HG03521 (cell line): ENCODE measurements around the gene CDCP1.
"Not testable (repeated sequence)": the region's sequence is repeated elsewhere in the genome, so short reads cannot be mapped to it uniquely, and the experiment has no call there.

Experiments
- ATAC-seq: cut with Tn5 transposase; IDR thresholded peaks from one replicate; pipeline ENCODE4 v1.9.1; 2021; ENCODE audit warnings: mild to moderate bottlenecking, moderate library complexity; ENCODE audit not compliant: unreplicated experiment

The CDCP1 gene

DNA sequence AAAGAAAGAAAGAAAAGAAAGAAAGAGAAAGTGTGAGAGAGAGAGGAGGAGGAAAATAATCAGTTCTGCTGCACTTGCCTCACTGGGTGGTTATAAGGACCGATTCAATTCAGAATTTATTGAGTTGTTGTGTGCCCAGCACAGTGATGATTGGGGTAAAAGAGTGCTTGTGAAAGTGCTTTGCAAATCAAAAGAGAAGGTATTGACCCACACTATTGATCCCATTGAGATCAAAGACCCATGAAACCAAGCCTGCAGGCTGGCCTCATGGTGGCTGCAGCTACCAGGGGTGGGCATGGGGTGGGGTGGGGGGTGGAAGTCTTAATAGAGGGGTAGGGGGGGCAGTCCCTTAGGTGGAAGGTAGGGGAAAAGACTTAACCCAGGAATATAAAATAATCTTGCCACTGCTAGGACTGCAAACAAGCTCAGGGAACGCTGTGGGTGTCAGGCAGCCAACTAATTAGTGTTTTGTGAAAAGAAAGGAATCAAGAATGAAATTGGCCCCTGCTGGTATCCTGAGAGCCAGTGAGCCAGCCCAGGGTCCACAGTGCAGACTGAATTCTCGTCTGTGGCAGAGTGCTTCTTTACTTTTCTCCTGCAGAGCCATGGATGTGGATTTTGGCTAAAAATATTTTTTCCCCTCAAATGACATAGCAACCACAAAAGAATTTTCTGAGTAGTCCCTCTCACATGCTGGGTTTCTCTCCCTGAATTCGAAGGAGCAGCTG, 85.8 kb downstream of the CDCP1 start:
- ATAC-seq: no peak

DNA sequence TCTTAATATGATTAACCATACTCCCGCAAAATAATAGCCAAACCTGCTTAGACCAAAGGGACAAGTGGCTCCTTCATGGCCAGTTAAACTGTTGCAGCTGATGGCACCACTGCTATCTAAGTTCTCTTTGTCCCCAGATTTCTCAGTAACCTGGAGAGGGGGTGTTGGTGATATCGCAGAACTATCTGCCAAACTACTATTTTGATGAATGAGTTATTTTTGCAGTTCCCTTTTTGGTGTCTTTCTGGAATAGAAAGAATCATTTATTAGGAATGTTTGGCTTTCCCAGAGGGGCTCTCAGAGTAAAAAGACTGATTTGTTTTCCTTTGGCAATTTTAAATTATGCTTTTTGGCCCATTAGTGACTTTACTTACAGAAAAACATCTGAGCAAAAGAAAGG, 87.0 kb downstream of the CDCP1 start:
- ATAC-seq: no peak

DNA sequence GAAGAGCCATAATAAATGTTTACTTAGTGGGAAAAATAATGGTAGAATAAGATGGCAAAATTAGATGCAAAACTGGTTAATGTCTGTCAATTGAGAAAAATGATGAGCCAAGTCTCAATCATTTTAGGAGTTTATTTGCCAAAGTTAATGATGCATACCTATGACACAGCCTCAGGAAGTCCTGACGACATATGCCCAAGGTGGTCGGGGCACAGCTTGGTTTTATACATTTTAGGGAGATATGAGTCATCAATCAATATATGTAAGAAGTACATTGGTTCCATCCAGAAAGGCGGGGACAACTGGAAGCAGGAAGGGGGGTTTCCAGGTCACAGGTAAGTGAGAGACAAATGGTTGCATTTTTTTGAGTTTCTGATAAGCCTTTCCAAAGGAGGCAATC, 88.6 kb downstream of the CDCP1 start:
- no peak for ATAC-seq

DNA sequence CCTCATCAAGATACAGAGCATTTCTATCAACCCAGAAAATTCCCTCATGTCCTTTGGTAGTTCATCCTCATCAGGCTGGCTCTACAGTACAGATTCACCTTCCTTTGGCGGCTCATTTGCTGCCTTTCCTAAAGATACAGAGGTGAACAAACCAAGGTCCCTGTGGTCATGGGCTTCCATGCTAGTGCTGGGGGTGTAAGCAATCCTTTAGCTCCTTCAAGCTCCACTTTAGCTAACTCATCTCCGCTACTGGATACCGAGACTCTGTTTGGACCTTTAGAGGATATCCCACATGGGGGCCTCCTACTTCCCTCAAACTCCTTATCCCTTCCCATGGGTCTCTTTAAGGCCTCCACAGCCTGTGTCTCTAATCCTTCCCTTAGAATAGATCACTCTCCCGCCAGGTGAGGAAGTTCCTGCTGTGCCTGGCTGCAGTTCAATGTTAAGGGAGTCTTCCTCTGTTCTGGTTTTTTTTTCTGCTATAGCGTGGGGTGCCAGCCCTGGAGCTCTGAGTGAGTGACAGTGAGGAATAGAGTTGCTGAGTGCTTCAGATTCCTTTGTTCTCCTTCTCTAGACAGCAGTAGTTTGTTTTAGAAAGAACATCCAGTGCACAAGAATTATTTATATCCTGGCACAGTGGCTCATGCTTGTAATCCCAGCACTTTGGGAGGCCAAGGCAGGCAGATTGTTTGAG, 89.4 kb downstream of the CDCP1 start:
- ATAC-seq: no peak

DNA sequence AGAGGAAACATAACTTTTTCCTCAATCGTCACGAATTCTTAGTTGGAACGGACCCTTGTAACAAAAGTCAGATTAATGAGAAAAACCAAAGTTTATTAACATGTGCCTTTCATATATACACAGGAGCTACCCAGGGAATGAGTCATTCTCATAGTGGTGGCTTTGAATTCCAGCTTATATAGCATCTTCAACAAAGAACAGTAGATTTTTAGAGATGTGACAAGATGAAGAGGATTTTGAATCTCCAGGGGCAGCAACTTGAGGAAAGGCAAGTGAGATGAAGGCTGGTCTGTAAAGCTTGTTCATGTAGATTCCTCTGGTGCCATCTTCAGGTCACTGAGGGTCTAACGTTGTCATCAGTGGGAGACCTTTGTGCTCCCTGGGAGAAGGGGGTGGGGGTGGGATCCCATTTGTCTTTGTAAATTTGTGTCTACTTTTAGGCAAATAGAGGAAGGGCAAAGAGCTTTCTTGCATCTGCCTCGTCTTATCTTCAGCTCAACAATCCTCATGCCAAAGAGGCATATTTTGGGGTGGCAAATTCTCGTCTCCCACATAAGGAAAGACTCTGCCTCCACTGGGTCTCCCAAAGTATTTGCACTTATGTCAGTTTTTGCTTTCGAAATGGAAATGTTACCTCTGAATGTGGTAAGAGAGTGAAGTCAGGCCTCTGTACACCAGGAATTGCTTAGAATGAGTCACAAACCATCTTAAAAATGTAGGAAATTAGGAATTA, 90.6 kb downstream of the CDCP1 start:
- no peak for ATAC-seq

DNA sequence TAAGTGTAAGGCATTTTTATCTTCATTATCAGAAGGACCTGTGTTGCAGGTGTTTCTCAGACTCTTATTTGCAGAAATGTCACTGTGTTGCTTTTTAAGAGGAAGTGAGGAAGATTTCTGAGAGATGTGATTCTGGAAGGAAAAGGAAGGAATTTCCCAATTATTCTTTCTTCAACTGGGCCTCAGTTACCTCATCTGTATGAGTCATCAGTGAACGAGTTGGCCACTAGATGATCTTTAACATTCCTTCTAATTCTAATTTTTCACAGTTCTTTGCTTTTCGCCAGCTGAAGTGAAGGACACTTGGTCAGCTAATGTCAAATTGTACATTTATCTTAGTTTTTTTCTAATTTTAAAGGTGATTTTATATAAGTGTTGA, 91.2 kb downstream of the CDCP1 start:
- no peak for ATAC-seq

DNA sequence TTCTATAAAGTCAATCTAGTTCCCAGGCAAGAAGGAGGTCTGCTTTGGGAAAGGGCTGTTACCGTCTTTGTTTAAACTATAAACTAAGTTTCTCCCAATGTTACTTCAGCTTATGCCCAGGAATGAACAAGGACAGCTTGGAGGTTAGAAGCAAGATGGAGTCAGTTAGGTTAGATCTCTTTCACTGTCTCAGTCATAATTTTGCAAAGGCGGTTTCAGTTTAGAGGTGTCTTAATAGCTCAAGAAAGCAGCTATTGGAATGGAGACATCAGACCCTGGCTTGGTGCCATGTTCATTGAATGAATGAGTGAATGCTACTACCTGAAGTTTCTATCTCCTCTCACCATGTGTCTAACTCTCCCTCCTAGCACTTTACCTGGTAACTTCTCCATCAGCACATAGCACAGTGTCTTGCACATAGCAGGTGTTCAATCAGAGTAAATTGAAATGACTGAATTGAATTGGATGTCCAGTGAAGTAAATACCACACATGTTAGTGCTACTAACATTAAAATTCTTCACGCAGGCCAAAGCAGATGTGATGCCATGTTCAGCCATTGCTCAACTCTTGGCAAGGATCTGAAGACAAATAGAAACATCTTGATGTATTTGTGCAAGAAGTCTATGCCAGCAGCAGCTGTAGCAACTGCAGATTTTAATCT, 91.9 kb downstream of the CDCP1 start:
- ATAC-seq: no peak

DNA sequence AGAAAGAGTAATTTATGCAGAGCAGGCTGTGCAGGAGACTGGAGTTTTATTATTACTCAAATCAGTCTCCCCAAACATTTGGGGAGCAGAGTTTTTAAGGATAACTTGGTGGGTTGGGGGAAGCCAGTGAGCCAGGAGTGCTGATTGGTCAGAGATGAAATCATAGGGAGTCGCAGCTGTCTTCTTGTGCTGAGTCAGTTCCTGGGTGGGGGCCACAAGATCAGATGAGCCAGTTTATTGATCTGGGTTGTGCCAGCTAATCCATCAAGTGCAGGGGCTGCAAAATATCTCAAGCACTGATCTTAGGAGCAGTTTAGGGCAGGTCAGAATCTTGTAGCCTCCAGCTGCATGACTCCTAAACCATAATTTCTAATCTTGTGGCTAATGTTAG, 92.4 kb downstream of the CDCP1 start:
- not testable (repeated sequence) for ATAC-seq

DNA sequence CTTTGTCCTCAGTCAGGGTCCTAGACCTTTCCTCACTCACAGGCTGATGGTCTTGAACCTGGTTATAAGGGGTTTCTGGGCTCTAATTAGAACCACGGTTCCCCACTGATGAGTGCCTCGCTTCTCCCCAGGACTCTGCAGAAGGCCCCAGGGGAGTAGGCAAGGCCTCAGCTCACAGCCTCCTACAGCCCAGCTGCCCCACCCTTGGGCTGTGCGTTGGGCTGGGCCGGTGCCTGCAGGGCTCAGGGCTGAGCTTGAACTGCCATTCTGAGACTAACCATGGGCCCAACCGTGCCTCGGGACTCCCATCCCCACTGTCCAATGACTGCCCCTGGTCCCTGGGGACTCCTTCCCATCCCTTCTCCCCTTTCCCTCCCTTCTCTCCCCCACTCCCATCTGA, 94.5 kb downstream of the CDCP1 start:
- no peak for ATAC-seq

DNA sequence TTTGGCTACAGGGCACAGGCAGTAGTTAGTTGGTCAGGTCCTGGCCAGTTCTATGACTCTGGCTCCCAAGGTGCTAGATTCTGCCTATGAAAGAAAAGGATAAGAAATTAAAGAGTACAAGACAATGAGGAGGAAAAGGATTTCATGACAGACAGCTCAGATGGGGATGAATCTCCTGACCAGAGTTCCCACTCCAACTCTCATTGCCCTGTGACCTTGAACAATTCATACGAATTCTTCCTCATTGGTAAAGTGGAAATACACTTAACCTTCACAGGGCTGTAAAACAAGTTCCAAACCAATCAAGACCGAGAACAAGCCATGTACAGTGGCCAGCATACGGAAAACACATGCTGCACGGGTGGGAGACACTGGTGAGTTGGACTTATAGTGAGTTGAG, 96.4 kb downstream of the CDCP1 start:
- no peak for ATAC-seq

DNA sequence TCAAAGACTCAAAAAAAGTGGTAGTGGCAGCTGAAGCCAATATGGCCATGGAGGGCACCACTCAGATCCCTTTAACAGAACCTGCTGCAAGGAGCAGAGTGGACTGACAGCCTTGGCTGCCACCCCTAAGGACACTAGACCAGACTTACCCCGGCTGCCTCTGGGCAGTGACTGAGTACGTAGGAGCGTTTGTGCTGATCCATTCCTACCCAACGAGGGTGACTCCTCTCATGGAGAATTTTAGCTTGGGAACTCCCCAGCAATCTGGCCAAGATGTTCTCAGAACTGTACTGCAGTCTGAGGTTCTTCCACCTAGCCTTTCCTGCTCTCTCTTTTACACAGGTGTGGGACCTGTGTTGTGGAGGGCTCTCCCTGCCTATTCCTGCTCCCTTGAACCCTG, 97.9 kb downstream of the CDCP1 start:
- no peak for ATAC-seq

DNA sequence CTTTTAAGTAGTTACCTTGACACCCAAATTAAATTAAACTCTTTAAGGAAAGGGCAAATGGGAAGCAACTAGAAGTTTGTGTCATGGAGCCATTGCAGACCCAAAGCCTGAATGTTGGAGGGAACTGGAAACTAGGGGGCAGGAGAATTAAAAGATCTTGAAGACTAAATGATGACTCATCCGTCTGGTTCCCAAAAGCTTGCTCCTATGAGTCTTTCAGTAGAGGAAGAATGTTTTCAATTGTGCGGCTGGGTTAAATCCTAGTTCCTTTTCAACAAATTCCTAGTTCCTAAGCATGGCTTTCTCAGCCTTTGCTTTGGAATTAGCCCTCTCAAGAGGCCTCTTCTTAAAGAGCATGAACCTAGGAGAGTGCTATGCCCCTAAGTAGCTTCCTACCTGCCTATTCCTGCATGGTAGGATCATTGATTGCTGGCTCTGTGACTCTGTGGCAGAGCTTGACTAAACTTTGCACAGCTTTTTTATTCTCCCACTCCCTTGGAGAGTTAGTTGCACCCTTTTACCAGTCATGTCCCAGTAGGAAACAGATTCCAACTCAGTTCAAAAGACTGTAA, 102.4 kb downstream of the CDCP1 start:
- ATAC-seq: no peak

DNA sequence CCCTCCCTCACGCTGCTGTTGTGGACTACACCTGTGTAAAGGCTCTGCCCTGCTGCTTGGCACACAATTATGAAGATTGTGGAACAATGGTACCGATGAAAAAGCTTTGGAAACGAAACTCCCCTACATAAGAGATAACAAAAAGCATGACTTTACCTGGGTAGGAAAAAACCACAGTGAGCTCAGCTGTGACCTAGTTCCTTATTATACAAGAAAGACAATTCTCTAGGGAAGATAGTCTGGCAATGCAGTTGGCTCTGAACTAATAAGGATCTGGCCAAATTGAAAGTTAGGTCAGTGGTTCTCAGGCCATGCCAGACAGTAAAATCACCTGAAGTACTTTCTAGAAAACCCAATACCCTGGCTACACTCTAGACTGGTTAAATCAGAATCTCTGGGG, 104.0 kb downstream of the CDCP1 start:
- no peak for ATAC-seq

DNA sequence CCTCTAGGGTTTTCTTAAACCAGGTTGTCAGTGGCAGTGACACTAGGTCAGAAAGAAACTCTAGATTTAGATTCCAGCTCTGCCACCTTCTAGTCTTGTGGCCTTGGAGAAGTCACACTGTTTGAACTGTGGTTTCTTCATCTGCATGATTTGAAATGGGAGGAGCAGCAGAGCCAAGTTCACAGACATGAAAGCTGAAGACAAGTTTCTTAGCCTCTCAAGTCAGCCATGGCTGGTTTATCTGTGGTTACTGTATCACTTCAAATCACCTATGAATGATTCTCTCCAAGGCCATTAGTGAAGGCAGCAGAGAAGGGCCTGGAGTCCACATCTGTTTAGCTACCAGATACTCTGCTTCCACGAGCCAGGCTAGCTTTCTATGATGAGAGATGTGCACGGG, 104.5 kb downstream of the CDCP1 start:
- ATAC-seq: no peak

DNA sequence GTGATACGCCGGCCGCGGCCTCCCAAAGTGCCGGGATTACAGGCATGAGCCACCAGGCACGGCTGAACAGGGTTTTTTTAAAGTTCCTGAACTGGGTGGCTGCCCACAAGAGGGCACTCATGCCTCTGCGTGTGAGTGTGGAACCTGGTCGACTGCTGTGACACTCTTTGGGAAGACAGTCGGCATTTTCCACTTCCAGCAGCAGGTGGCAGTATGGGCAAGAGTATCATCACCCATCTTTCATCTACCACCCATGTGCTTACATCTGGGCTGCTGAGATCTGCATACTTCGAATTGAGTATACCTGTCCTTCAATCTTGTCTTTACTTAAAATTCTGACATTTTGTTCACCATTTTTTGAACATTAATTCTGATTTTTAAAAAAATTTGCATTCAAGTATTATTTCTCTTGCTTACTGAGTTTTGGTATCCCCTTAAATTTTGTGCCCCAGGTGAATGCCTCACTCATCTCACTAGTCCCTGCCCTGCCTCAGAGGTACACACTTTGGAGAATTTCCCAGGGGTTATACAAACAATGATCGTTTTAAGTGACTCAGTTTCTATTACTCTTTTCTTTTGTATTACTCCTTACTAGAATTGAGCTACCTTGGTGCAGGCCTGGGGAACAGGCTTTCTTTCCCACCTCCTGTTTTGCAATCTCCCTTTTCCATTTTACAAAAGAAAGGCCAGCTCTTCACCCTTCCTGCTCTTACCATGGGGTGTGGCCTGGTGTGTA, 108.3 kb downstream of the CDCP1 start:
- ATAC-seq: peak; percentile 63

DNA sequence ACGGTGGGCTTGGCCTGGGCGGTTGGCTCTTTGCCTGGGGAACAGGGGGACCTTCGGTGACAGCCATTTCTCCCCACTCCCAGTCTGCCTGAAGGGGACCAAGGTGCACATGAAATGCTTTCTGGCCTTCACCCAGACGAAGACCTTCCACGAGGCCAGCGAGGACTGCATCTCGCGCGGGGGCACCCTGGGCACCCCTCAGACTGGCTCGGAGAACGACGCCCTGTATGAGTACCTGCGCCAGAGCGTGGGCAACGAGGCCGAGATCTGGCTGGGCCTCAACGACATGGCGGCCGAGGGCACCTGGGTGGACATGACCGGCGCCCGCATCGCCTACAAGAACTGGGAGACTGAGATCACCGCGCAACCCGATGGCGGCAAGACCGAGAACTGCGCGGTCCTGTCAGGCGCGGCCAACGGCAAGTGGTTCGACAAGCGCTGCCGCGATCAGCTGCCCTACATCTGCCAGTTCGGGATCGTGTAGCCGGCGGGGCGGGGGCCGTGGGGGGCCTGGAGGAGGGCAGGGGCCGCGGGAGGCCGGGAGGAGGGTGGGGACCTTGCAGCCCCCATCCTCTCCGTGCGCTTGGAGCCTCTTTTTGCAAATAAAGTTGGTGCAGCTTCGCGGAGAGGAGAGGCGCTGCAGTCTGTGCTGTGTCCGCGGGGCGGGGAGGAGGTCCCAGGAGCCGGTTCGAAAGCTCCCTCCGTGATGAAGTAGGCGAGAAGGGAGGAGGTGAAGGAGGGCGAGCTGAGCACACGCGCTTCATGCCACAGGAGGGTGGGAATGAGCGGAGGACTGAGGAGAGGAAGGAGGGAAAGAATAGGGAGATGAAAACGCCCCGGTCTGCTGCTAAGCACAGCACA, 110.5 kb downstream of the CDCP1 start:
- ATAC-seq: no peak

DNA sequence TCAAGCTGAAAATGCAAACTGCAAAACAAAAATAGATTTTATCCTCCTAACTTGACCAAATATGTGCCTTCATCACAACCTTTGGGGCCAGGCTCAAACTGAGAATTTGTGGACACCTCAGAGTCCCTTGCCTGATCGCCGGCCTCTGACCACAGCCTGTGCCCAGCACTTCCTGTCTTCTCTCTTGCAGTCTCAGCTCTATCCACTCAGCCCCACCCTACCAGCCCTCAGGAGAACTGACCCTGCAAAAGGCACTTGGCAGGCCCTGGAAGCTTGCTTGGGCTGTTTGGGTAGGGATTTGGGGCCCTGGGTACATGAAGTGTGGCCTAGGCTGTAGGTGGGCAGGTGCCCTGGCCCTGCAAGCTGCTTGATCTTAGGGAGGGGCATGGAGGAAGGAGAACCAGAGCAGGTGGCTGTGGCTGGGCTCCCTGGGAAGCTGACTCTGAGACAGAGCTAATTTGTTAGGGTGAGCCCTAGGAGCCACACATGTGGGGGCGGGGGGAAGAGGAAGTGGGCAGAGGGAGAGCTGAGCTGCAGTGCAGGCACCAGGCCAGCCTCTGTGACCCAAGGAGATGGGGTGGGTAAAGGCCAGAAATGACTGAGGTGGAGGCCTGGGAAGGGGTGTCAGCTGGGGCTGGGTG, 111.4 kb downstream of the CDCP1 start:
- ATAC-seq: no peak

DNA sequence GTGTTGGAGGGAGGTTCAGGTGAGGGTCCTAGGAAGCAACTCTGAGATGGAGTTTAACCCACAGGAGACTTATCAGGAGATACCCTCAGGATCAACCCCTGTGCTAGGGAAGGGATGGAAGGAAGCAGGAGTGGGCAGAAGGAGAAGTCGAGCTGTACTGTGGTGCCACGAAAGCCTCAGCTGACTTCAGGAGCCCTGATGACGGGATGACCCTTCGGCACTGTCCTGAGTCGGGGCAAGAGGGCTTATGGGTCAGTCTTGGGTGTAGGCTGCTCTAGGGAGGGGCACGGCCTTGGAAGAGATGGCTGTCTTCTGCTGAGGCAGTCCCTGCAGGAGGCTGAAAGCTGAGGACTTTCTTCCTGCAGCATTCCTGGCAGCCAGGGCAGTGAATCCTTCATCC, 112.4 kb downstream of the CDCP1 start:
- no peak for ATAC-seq
